ENCODE measurements around the gene RFC5. TPM values are rescaled to one million over a fixed set of nuclear protein-coding genes. Genes with fewer than 3 reads are reported as not detected.

Gene RFC5
- total and polyA plus RNA-seq, 10 of the 15 experiments (the other 5 are each of a cell fraction or from before 2014, with no cell fraction given): 30.9 to 73.3 (median 53.5) TPM

DNA sequence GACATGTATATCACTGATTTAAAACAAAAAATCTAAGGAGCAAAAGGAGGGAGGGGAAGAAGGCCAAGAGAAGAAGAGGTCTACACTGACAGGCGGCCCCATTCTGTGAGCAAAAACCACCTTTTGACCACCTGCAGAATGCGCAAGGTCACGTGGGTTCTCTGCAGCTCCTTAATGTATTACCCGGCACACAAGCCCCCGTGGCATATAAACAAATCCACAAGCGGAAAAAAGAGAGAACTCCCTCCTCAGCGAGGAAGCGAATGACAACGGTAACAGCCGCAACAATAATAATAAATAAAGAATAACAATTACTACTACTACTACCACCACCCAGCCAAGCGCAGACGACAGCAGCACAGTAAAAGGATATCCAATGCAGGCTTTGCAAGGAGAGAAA lies 49.0 kb upstream of the RFC5 start:
- no peak for FAIRE-seq
- TF ChIP-seq MEF2A (IDR thresholded peaks at IDR 0.05; ENCODE audit: insufficient read depth, low read depth, low read length): no peak
- no peak for TF ChIP-seq CHD1 (IDR thresholded peaks at IDR 0.05; ENCODE audit: low read depth, low read length)
- TF ChIP-seq, protein P1, sequence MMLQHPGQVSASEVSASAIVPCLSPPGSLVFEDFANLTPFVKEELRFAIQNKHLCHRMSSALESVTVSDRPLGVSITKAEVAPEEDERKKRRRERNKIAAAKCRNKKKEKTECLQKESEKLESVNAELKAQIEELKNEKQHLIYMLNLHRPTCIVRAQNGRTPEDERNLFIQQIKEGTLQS (IDR thresholded peaks at IDR 0.05; ENCODE audit: borderline replicate concordance, extremely low read depth, low read depth, low read length): no peak
- TF ChIP-seq RAD51 (IDR thresholded peaks at IDR 0.05): peak; percentile 41; the same call in 1 of the 2 replicates
- TF ChIP-seq HDAC6 (IDR thresholded peaks at IDR 0.05; ENCODE audit: unreplicated experiment): no peak
- no peaks in the 10 kb centered on the region for H4K20me1 ChIP-seq (ENCODE audit: control insufficient read depth, insufficient read depth)
- peaks cover 0 to 6% of the 10 kb centered on the region in 2 experiments; a peak in 2 of 4 replicates for H3K27me3 ChIP-seq (replicated peaks in 1 of 2; ENCODE audit: control insufficient read depth in 2 of 2, insufficient read depth in 2 of 2, low read length in 1 of 2)
- ChIA-PET CTCF (interaction anchor here (1.3 kb wide), 1 partner anchor 37 kb away, joined by 3 read pairs; no protein-coding TSS in a partner anchor), SMC1A (ENCODE audit: uncharacterized antibody, unreplicated experiment) (no interaction called here), RAD21 (ENCODE audit: unreplicated experiment) (no interaction called here), POLR2A (no interaction called here)
- in situ Hi-C loops (cut with MboI): no loop called here
- intact Hi-C loops (cut with micrococcal nuclease; ENCODE audit: unreplicated experiment): no loop called here
- H3K4me2 ChIP-seq (ENCODE audit: control insufficient read depth, insufficient read depth): no peak overlapping the region
- H3K79me2 ChIP-seq (ENCODE audit: control insufficient read depth, insufficient read depth, low read length): no peaks in the 10 kb centered on the region
- ATAC-seq: no peak
- no TSS peak for BruUV-seq (replicated peaks)
- H3K9me3 ChIP-seq (replicated peaks; ENCODE audit: control insufficient read depth, insufficient read depth, low read length): peaks cover 2% of the 10 kb centered on the region; the same call in 2 of the 3 replicates
- H3K36me3 ChIP-seq (ENCODE audit: control insufficient read depth in 2 of 2, insufficient read depth in 2 of 2, low read length in 1 of 2): no peaks in the 10 kb centered on the region
- 47% methylated on average over 12 of the region's 12 CpGs for WGBS (ENCODE audit: insufficient coverage, insufficient replicate concordance, low lambda C conversion rate, missing lambda C conversion rate)
- H2AFZ ChIP-seq (ENCODE audit: control insufficient read depth, low read depth, low read length): no peak overlapping the region
- no peak overlapping the region for H3K4me3 ChIP-seq
- no peak for DNase-seq (ENCODE audit: low read depth, low spot score)
- H3K9ac ChIP-seq (ENCODE audit: control insufficient read depth, insufficient read depth, low read length): no peak overlapping the region
- H3K27ac ChIP-seq (ENCODE audit: control insufficient read depth, insufficient read depth): no peak overlapping the region
- H3K4me1 ChIP-seq (ENCODE audit: control insufficient read depth, insufficient read depth, low read length): no peaks in the 10 kb centered on the region; the same call in 1 of the 2 replicates

- H3K4me2 ChIP-seq (ENCODE audit: control insufficient read depth, insufficient read depth): peak overlapping the region; percentile 70
- in situ Hi-C loops (cut with MboI): no loop called here
- peak overlapping the region; percentile 13 for H2AFZ ChIP-seq (ENCODE audit: control insufficient read depth, low read depth, low read length)
- H3K4me1 ChIP-seq (ENCODE audit: control insufficient read depth, insufficient read depth, low read length): no peaks in the 10 kb centered on the region; the same call in 1 of the 2 replicates
- WGBS (ENCODE audit: insufficient coverage, insufficient replicate concordance, low lambda C conversion rate, missing lambda C conversion rate): 4% methylated on average over 10 of the region's 10 CpGs
- no peaks in the 10 kb centered on the region for H3K79me2 ChIP-seq (ENCODE audit: control insufficient read depth, insufficient read depth, low read length)
- BruUV-seq (replicated peaks): no TSS peak
- H3K36me3 ChIP-seq (ENCODE audit: control insufficient read depth in 2 of 2, insufficient read depth in 2 of 2, low read length in 1 of 2): no peaks in the 10 kb centered on the region
- peaks cover 0 to 6% of the 10 kb centered on the region in 2 experiments; a peak in 2 of 4 replicates for H3K27me3 ChIP-seq (replicated peaks in 1 of 2; ENCODE audit: control insufficient read depth in 2 of 2, insufficient read depth in 2 of 2, low read length in 1 of 2)
- intact Hi-C loops (cut with micrococcal nuclease; ENCODE audit: unreplicated experiment): no loop called here
- no peaks in the 10 kb centered on the region for H4K20me1 ChIP-seq (ENCODE audit: control insufficient read depth, insufficient read depth)
- peak overlapping the region; percentile 74 for H3K4me3 ChIP-seq
- H3K9ac ChIP-seq (ENCODE audit: control insufficient read depth, insufficient read depth, low read length): peak overlapping the region; percentile 38; the same call in 1 of the 2 replicates
- ATAC-seq: no peak
- no peak for DNase-seq (ENCODE audit: low read depth, low spot score)
- no peak for FAIRE-seq
- H3K9me3 ChIP-seq (replicated peaks; ENCODE audit: control insufficient read depth, insufficient read depth, low read length): peaks cover 2% of the 10 kb centered on the region; the same call in 2 of the 3 replicates
- RAD21 ChIA-PET (ENCODE audit: unreplicated experiment): no interaction called here
- CTCF ChIA-PET: interaction anchor here (1.3 kb wide), 1 partner anchor 38 kb away, joined by 3 read pairs; no protein-coding TSS in a partner anchor
- SMC1A ChIA-PET (ENCODE audit: uncharacterized antibody, unreplicated experiment): no interaction called here
- no peak overlapping the region for H3K27ac ChIP-seq (ENCODE audit: control insufficient read depth, insufficient read depth)
- POLR2A ChIA-PET: no interaction called here
- no peak for TF ChIP-seq MTA2 (IDR thresholded peaks at IDR 0.05; ENCODE audit: low read depth)
- no peak for TF ChIP-seq FOXK2 (IDR thresholded peaks at IDR 0.05)
- no peak for TF ChIP-seq POLR2AphosphoS2 (IDR thresholded peaks at IDR 0.05; ENCODE audit: low read depth, low read length)
- TF ChIP-seq ZNF622 (IDR thresholded peaks at IDR 0.05): no peak
- no peak for TF ChIP-seq SREBF2 (IDR thresholded peaks at IDR 0.05; ENCODE audit: low read length)
- TF ChIP-seq GABPA (IDR thresholded peaks at IDR 0.05; ENCODE audit: low read depth): no peak
- TF ChIP-seq TAF1 (IDR thresholded peaks at IDR 0.05; ENCODE audit: borderline replicate concordance, low read depth, low read length): no peak
- TF ChIP-seq, protein P2, sequence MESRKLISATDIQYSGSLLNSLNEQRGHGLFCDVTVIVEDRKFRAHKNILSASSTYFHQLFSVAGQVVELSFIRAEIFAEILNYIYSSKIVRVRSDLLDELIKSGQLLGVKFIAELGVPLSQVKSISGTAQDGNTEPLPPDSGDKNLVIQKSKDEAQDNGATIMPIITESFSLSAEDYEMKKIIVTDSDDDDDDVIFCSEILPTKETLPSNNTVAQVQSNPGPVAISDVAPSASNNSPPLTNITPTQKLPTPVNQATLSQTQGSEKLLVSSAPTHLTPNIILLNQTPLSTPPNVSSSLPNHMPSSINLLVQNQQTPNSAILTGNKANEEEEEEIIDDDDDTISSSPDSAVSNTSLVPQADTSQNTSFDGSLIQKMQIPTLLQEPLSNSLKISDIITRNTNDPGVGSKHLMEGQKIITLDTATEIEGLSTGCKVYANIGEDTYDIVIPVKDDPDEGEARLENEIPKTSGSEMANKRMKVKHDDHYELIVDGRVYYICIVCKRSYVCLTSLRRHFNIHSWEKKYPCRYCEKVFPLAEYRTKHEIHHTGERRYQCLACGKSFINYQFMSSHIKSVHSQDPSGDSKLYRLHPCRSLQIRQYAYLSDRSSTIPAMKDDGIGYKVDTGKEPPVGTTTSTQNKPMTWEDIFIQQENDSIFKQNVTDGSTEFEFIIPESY (IDR thresholded peaks at IDR 0.05): no peak
- TF ChIP-seq STAT3 (IDR thresholded peaks at IDR 0.05; ENCODE audit: low read depth, low read length): no peak
- no peak for TF ChIP-seq FOXM1 (IDR thresholded peaks at IDR 0.05; ENCODE audit: low read depth, low read length)
- TF ChIP-seq DPF2 (IDR thresholded peaks at IDR 0.05): no peak
These were observed 48.2 kb upstream of the RFC5 start for GRCh38 chr12:117968151-117968789.

Measured in GM12878 (cell line).